GM18909 (cell line): Measurements from ENCODE around the gene NPTX1.

Source experiments
- ATAC-seq: cut with Tn5 transposase; IDR thresholded peaks from one replicate; pipeline ENCODE4 v1.9.1; 2021; ENCODE audit warnings: mild to moderate bottlenecking; ENCODE audit not compliant: unreplicated experiment, poor library complexity

NPTX1 gene

DNA sequence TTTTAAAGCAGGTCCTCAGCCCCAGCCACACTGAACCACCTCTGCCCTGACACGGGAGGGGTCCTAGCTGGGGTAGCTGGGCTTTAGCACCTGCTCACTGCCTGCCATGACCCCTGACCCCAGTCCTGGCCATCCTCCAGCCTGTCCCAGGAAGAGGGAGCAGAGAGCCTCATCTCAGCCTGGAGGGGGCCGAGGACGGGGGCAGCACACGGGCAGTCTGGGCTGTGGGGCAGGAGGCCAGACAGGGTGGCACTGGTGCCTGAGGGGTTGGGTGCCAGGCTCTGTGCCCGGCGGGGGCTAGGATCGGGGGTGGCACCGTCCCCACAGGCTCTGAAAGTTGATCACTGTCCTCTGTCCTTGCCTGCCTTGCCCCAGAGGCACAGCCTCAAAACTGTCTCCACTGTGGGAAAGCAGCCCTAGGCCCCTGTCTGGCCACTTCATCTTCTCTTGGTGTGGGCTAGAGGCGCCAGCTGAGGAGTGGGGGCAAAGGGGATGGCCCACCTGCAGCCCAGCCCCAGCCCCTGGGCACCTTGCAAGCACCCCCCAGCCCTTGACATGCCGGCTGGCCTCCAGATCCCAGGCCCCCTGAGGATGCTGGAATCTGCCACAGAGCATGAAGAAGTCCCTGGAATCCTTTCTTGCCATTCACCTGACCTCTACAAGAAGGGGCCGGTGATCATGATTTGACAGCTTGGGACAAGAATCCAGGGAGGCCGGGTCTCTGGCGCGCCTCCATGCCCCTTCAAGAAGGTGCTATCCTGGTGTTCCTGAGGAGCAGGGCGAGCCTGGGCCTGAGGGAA lies 45.8 kb downstream of the NPTX1 start:
- ATAC-seq = no peak

DNA sequence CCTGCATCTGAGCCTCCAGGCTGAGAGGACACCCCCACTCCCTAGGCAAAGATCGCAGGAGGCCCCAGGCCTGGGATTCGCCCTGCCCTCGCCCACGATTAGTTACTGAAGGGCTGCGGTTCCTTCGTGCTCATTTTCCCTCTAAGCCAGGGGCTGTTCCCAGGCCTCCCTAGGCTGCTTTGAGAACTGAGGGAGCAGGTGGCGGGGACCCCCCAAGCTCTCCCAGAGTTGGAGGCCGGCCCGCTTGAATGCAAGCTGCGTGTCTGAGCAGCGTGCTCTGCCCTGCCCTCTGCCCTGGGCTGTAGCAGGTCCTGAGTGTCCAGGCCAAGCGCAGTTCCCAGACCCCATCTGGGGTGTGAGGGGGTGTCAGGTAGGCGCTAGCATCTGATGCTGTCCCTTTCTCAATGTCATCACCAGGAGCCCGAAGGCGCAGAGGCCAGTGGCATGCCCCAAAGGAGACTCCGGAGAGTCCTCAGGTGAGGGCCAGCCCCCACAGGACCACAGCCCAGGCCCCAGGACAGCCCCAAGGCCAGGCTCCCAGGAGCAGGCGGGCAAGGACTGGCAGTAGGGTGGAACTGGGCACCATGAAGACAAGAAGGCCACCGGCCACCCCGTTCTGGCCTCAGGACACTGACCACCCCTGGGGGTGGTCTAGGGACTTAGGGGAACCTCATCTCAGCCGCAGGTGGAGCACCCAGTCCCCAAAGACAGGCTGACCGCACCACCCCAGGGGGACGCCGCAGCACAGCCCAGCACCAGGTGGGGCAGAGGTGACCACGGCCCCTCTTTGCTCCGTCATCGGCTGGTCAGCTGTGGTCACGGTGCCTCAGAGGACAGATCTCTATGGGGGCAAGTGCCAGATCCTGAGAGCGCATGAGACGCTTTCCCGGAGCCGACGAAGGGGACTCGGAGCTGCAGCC lies 46.8 kb downstream of the NPTX1 start:
- ATAC-seq = no peak

DNA sequence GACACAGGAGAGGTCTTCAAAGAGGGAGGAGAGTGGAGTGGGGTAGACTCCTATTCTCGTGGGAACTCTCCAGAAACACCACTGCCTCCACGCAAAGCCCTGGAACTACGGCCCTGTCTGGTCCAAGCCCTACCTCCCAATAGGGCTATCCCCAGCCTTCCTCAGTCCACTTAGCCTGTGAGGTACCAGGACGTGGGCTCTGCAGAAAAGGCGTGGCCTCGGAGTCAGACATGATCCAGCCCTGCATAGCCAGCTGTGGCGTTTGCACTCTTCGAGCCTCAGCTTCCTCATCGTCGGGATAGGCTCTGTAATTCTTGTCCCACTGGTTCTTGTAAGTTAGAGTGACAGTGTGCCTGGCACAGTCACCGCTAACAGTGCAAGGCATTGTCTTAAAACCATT lies 47.6 kb downstream of the NPTX1 start:
- ATAC-seq = no peak

DNA sequence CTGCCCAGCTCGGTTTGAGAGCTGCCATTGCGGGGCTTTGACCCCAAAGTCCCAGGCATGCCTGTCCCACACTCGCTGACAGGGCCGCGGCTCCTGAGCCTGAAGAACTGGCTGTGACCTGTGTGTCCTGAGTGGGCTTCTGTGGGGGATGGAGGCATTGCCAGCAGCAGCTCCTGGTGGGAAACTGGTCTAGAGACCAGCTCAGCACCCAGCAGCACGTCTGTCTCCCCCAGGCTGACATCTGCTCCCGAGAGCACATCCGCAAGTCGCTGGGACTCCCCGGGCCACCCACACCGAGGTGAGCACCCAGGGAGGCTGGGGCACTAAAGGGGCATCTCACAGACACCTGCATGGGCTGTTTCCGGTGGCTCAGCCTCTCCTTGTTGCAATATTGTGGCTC lies 48.0 kb downstream of the NPTX1 start:
- no peak for ATAC-seq

DNA sequence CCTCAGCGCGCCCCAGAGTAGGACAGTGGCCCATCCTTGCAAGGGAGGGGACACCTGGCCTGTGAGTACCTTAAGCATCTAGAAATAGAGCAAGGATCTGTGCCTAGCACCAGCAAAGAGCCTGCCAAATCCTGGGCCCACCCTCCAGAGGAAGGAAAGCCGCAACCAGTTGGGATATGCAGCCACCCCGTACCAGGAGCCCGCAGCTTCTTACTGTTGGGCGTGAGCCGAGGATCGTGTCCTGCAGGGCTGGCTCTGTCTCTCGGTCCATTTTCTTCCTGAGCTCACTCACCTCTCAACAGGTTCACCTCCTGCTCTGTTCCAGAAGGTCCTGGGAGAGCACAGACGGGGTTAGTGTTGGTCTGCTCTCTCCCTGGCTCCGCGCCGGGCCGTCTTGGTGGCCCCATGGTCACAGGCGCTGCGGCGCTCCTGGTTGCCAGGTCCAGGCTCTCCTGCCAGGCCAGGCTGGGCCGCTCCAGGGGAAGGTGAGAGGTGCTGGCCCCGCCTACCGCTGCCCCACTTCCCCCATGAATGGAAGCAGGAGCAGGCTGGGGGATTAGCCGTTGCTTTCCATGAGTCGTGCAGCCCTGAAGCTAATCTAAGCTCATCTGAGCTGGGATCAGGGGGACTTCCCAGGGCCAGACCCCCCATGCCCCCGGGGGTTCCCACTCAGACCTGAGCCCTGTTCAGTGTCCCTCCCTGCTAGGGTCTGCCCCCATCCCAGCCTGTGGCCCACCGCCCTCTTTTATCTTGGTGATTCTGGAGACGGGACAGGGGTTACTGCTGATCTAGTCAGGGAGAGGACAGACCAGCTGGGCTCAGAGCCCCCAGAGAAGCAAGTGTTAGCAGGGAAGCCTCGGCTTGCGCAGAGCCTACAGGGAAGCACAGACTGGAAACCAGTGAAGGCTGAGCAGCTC lies 48.8 kb downstream of the NPTX1 start:
- ATAC-seq = no peak

DNA sequence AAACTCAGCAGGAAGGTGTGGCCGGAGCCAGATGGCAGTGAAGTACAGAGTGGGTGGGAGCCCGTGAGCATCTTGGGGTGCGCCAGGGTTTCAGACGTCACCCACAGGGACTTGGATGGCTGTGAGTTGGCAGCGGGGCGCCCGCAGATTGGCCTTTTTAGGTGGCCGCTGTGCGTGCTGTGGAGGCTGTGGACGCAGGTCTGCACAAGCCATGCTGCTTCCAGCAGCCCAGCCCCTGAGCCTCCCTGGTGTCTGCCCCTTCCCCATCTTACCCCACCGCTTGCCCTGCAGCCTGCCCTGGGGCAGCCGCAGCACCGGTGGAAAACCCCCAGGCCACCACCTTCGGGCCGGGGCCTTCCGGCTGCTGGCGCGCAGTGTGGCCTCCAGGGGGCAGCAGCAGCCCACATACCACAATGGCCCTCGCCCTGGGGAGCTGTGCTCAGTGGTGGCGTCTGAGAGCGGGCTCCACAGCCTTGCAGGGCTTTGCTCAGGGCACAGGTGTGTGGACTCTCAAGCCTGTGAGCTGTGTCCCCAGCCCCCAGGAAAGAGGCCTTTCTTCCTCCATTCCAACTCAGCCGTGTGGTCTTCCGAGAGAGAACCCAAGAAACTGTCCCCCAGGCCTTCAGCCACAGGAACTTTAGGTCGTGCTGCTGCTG lies 49.6 kb downstream of the NPTX1 start:
- peak; percentile 72 for ATAC-seq

DNA sequence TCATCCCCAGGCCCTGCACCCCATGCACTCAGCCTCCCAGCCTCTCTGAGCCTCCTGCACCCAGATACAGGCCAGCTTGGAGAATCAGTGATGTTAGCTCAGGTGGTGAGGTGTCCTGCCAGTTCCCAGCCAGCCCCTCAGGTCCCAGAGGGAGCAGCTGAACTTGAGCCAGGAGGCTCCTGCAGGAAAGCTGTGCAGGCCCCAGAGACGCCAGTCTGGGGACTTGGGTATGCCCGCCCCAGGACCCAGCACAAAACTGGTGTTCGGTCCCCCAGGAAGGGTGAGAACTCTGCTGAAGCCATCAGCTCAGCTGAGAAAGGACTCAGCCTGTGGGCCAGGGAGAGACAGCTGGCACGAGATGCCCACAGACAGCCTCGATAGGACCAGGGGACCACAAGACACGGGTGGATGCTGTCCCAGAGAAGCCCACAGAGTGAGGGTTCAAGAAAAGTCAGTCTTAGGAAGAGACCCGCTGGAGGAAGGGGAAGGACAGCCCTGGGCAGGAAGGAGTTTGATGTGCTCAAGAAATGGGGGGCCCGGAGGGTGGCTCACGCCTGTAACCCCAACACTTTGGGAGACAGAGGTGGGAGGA lies 50.5 kb downstream of the NPTX1 start:
- ATAC-seq = no peak

DNA sequence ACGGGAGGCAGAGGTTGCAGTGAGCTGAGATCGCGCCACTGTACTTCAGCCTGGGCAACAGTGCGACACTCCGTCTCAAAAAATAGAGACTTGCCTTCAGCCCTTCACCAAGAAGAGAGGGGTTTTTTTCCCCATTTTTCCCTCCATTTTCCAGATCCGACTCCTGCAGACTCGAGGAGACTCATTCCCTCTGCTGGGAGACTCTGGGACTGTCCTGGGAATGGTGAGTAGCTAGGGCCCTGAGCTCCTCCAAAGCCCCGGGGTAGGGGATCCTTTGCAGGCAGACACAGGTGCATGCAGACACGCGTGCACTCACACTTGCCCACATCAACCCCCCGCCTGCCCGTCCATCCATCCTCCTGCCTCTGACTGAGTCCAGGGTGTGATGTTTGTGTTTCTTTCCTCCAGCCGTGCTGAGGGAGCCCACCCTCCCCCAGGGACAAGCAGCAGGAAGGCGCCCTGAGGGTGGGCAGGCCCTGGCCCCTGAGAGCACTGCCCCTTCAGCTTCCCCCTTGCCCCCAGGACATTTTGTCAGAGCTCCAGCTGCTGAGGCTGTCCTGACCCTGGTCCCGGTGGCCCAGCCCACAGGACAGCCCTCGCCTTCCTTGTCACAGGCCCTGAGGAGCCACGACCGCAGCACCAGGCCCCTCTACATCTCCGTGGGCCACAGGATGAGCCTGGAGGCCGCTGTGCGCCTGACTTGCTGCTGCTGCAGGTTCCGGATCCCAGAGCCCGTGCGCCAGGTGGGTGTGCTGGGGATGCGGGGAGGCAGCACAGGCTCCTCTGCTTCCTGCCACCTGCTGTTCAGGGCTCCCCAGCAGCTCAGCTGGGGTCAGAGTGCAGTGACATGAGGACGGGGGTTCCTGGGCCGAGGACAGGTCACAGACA lies 51.3 kb downstream of the NPTX1 start:
- no peak for ATAC-seq

DNA sequence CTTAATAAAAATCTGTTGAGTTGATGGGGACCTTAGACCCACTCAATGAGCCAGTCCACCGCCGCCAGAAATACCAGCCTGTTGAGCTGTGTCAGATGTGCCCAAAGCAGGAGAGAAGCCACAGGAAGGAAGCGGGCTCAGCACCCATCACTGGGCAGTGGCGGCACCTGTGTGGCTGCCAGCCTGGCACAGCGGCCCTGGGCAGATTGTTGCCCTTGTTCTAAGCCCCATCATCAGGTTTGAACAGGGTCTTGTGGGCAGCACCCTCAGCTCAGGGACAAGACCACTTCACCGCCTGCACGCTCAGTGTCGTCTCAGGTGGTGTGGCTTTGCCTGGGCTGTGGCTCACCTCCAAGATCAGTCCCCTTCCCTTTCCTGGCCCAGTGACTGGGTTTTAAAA lies 52.1 kb downstream of the NPTX1 start:
- no peak for ATAC-seq

DNA sequence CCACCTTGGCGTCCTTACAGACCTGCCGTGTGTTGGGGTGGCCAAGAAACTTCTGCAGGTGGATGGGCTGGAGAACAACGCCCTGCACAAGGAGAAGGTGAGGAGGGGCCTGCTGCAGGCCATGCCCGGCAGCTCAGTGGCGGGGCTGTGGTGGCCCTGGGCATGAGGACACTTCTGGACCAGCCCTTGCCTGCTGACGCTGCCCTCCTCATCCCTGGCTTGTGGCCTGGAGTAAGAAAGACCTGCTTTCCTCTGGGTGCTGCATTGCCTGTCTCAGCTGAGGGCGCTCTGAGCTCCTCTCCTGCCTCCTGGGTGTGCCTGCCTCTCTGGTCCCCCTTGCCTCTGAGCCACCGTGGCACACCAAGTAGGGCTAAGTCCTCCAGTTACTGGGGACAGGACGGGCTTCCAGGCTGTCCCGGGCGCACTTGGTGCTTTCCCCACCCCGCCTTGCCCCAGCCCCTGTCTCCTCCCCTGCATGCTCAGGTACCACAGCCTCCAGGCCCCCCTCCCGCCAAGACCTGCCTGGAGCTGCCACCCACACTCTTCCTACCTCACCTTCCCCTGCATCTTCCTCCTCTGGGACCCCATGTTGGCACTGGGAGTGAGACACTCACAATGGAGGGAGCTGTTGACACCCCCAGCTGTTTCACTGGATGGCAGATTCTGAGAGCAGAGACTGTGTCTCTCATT lies 52.7 kb downstream of the NPTX1 start:
- no peak for ATAC-seq

DNA sequence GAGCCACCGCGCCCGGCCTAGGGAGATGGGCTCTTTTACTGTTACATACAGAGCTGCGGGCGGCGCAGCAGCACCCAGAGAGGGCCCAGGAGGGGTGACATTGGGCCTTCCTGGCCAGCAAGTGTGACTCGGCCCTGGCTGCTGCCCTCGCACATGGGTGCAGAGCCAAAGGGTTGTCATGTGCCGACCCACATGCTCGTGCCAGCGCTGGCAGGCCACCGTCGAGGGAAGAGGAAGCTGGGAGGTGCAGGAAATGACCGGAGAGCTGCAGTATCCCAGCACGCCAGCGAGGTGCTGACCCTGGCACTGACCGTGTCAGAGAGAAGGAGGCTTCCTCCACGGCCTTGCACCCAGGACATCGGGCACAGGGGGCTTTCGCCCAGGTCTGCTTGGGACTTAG lies 53.4 kb downstream of the NPTX1 start:
- ATAC-seq = no peak

DNA sequence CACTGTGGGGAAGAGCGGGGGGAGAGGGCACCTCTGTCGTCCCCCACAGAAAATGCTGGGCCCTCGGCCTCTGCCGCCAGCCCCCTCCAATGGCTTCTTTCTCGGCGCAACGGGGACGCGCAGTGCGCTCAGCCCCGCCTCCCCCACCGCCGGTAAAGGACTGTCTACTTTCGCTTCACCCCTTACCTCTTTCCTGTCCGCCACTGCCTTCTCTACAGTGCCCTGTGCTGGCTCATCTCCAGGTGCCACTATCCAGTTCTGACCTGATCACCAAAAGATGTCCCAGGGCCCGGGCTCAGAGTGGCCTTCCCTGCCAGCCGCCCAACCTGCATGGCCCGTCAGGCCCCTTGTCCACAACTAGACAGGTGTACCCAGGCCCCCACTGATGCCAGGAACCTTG lies 54.1 kb downstream of the NPTX1 start:
- ATAC-seq = no peak

DNA sequence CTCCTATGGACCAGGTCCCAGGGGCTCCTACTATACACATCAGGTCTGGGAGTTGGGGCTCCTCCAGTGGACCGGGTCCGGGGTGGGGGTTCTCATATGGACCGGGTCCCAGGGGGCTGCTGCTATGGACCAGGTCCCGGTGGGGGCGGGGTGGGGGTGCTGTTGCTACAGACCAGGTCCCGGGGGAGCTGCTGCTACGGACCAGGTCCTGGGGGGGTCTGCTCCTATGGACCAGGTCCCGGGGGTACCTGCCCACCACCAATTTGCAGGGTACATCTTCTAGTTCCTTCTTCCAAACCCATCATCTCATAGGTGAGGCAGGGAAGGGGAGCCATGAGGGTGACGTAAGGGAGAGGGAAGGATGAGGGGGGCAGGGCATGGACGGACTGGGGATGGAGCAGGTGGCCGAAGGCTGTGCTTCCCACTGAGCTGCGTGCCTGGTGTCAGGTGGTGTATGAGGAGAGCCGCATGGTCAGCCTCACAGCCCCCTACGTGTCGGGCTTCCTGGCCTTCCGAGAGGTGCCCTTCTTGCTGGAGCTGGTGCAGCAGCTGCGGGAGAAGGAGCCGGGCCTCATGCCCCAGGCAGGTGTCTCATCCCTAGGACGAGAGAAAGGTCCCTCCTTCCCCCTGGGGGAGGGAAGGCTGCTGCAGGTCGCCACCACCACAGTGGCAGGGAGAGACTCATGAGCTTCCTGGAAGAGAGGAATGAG lies 54.9 kb downstream of the NPTX1 start:
- ATAC-seq = no peak

DNA sequence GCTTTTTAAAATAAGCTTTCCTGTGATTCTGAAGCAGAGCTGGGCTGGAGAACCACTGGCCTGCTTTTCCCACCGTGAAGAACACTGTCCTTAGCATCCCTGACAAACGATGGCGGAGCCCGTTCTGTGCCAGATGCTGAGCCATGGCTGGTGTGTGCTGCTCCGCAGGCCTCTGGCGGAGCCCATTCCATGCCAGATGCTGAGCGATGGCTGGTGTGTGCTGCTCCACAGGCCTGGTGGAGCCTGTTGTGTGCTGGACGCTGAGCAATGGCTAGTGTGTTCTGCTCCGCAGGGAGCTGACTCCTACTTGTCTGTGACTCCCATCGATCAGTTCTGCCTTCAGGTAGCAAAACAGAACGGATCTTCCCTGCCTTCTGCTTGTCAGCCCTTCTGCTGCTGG lies 57.2 kb downstream of the NPTX1 start:
- ATAC-seq = no peak

DNA sequence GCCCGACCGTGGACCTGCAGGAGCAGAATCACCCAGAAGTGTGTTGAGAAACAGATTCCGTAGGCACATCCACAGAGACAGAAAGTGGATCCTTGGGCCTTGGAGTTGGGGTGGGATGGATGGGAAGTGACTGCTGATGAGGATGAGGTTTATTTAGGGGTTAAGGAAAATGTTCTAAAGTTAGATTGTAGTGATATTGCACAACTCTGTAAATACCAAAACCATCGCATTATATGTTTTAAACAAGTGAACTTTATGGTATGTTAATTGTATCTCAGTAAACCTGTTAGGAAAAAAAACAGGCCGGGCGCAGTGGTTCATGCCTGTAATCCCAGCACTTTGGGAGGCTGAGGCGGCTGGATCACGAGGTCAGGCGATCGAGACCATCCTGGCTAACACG lies 57.8 kb downstream of the NPTX1 start:
- ATAC-seq = no peak
